Measurements from ENCODE around the gene CKMT1A. TPM values are rescaled to one million over a fixed set of nuclear protein-coding genes. Genes with fewer than 3 reads are reported as not detected.
"Not testable (repeated sequence)": the region's sequence is repeated elsewhere in the genome, so short reads cannot be mapped to it uniquely, and the experiment has no call there.

CKMT1A gene
- 1.7 and 2.3 TPM in 2 replicates for total RNA-seq (ENCODE audit: low replicate concordance)

- not testable (repeated sequence) for H3K4me1 Mint-ChIP-seq; H2AFZ ChIP-seq (replicated peaks); H4K20me1 ChIP-seq (ENCODE audit: low read depth); DNase-seq (ENCODE audit: low spot score); H3K27me3 ChIP-seq; H3K4me3 ChIP-seq; H3K27ac ChIP-seq; H3K4me3 Mint-ChIP-seq; H3K36me3 Mint-ChIP-seq; H3K9me3 ChIP-seq (ENCODE audit: low read depth); H3K27me3 Mint-ChIP-seq (ENCODE audit: insufficient read depth, low read depth); H3K27ac Mint-ChIP-seq; H3K9me3 Mint-ChIP-seq; H3K79me2 ChIP-seq (ENCODE audit: low read depth); H3K9ac ChIP-seq; H3K4me1 ChIP-seq; H3K4me2 ChIP-seq; H3K36me3 ChIP-seq; H3F3A ChIP-seq (ENCODE audit: low read depth)
These were observed at the start of gene CKMT1A for GRCh38 chr15:43693148-43694022. CKMT1A (plus strand) TSS chr15:43693859; CDS start chr15:43694051, 192 bp downstream.

- no peaks in the 10 kb centered on the region for H3K4me1 Mint-ChIP-seq
These were observed 44.8 kb upstream of the CKMT1A start, which contains the start of gene CATSPER2 for GRCh38 chr15:43648649-43649429. CATSPER2 (minus strand) TSS chr15:43648844; CDS start chr15:43648061, 783 bp downstream.

GRCh38 chr15:43649430-43649926 is 44.2 kb upstream of the CKMT1A start:
- not testable (repeated sequence) for H3K4me2 ChIP-seq; H3F3A ChIP-seq (ENCODE audit: low read depth); H3K9me3 Mint-ChIP-seq; H2AFZ ChIP-seq (replicated peaks); H4K20me1 ChIP-seq (ENCODE audit: low read depth); H3K4me3 Mint-ChIP-seq; H3K27me3 ChIP-seq; H3K27me3 Mint-ChIP-seq (ENCODE audit: insufficient read depth, low read depth); H3K27ac Mint-ChIP-seq; H3K9ac ChIP-seq; H3K36me3 ChIP-seq; H3K79me2 ChIP-seq (ENCODE audit: low read depth); H3K27ac ChIP-seq; DNase-seq (ENCODE audit: low spot score); H3K9me3 ChIP-seq (ENCODE audit: low read depth); H3K4me3 ChIP-seq; H3K4me1 Mint-ChIP-seq; H3K4me1 ChIP-seq
- H3K36me3 Mint-ChIP-seq: peaks cover 12% of the 10 kb centered on the region

More at GRCh38 chr15:43648649-43649429, 44.8 kb upstream of the CKMT1A start, which contains the start of gene CATSPER2:
- Mint-ChIP-seq H3K36me3 (peaks cover 12% of the 10 kb centered on the region), H3K27me3 (ENCODE audit: insufficient read depth, low read depth) (peaks cover 2% of the 10 kb centered on the region), H3K4me3 (no peak within 1 kb of the TSS), H3K9me3 (peaks cover 9% of the 10 kb centered on the region), H3K27ac (no peak within 1 kb of the TSS)
- TF ChIP-seq CTCF (IDR thresholded peaks at IDR 0.05) (no peak), EZH2phosphoT487 (IDR thresholded peaks at IDR 0.05) (no peak), EZH2 (IDR thresholded peaks at IDR 0.05) (no peak)
- Histone ChIP-seq H4K20me1 (ENCODE audit: low read depth) (no peaks in the 10 kb centered on the region), H3K36me3 (no peaks in the 10 kb centered on the region), H3K4me3 (no peak within 1 kb of the TSS), H3K27me3 (no peaks in the 10 kb centered on the region), H3K4me1 (no peaks in the 10 kb centered on the region), H2AFZ (replicated peaks) (no peak within 1 kb of the TSS), H3K79me2 (ENCODE audit: low read depth) (no peaks in the 10 kb centered on the region), H3K27ac (no peak within 1 kb of the TSS), H3F3A (ENCODE audit: low read depth) (no peaks in the 10 kb centered on the region), H3K4me2 (no peak within 1 kb of the TSS), H3K9ac (no peak within 1 kb of the TSS), H3K9me3 (ENCODE audit: low read depth) (no peaks in the 10 kb centered on the region)
- no peak for DNase-seq (ENCODE audit: low spot score)

GRCh38 chr15:43659727-43660126 is 33.9 kb upstream of the CKMT1A start:
- H3K4me1 ChIP-seq; H3K27ac ChIP-seq; H3K36me3 Mint-ChIP-seq; H3F3A ChIP-seq (ENCODE audit: low read depth); H3K4me1 Mint-ChIP-seq; H3K36me3 ChIP-seq; H3K79me2 ChIP-seq (ENCODE audit: low read depth); H3K27me3 ChIP-seq; H3K9me3 ChIP-seq (ENCODE audit: low read depth); H3K9ac ChIP-seq; H3K4me3 ChIP-seq; H3K4me2 ChIP-seq; H3K9me3 Mint-ChIP-seq; H3K4me3 Mint-ChIP-seq; H4K20me1 ChIP-seq (ENCODE audit: low read depth); H3K27ac Mint-ChIP-seq; H2AFZ ChIP-seq (replicated peaks); H3K27me3 Mint-ChIP-seq (ENCODE audit: insufficient read depth, low read depth); DNase-seq (ENCODE audit: low spot score): not testable (repeated sequence)

GRCh38 chr15:43662293-43662692 is 31.4 kb upstream of the CKMT1A start:
- not testable (repeated sequence) for H3K4me1 Mint-ChIP-seq; H3K36me3 Mint-ChIP-seq; H3K9me3 ChIP-seq (ENCODE audit: low read depth)

GRCh38 chr15:43663333-43663732 is 30.3 kb upstream of the CKMT1A start:
- H3K36me3 Mint-ChIP-seq; H3K4me1 ChIP-seq; H3K9ac ChIP-seq; H3K4me3 Mint-ChIP-seq; H3K4me1 Mint-ChIP-seq; H4K20me1 ChIP-seq (ENCODE audit: low read depth); H3K79me2 ChIP-seq (ENCODE audit: low read depth); H2AFZ ChIP-seq (replicated peaks); H3K27ac Mint-ChIP-seq; H3K9me3 Mint-ChIP-seq; H3K27ac ChIP-seq; H3K4me2 ChIP-seq; H3F3A ChIP-seq (ENCODE audit: low read depth); H3K27me3 ChIP-seq; H3K27me3 Mint-ChIP-seq (ENCODE audit: insufficient read depth, low read depth); H3K36me3 ChIP-seq; H3K9me3 ChIP-seq (ENCODE audit: low read depth); H3K4me3 ChIP-seq; DNase-seq (ENCODE audit: low spot score): not testable (repeated sequence)

More at GRCh38 chr15:43662293-43662692, 31.4 kb upstream of the CKMT1A start:
- H3F3A ChIP-seq (ENCODE audit: low read depth); H3K4me2 ChIP-seq; H4K20me1 ChIP-seq (ENCODE audit: low read depth); DNase-seq (ENCODE audit: low spot score); H3K79me2 ChIP-seq (ENCODE audit: low read depth); H3K36me3 ChIP-seq; H3K9ac ChIP-seq; H3K4me3 ChIP-seq; H3K27me3 Mint-ChIP-seq (ENCODE audit: insufficient read depth, low read depth); H3K27me3 ChIP-seq; H3K9me3 Mint-ChIP-seq; H3K27ac ChIP-seq; H3K4me1 ChIP-seq; H3K4me3 Mint-ChIP-seq; H3K27ac Mint-ChIP-seq; H2AFZ ChIP-seq (replicated peaks): not testable (repeated sequence)

Measured in neural progenitor cell (in vitro differentiated cells).